ENCODE data around the gene PRDM11.

DNA sequence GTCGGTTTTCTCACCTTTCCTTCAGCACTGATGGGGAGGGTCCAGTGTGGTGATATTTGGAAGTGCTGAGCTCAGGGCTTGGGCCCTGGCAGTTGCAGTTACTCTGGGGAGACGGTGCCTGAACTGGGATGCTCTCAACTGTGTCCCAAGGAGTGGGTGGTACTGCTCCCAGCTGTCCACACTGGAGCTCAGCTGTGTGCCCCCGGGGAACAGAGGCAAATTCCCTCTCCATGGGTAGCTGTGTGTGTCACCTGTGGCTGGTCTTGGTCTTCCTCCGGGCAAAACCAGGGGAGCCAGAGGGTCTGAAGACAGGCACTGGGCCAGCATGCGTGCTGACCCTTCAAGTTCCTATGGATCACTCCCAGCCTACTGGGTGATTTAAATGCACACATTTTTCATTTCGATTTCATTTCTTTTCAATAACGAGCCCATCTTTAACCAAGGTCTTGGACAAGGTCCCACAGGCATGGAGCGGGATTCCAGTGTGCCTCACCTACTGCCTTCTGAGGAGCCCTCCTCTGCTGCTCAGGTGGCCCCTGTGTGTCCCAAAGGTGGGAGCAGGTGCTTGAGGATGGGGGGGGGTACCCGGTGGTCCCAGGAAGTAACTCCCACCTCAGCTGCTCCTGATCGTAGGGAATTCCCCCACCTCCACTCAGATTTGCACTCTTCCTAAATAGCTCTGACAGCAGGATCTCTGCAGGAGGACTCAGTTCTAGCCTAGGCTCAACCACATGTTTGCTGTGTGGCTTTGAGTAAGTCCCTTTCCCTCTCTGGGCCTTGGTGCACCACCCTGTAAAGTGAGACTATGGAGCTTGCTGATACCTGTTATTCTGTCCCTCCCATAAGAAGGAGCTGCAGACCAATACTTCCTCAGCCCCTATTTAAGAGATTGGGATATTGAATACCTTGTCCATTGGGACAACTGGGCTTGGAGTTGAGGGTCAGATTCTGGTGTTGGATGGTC, 16.8 kb downstream of the PRDM11 start:
- TF ChIP-seq, protein P1, sequence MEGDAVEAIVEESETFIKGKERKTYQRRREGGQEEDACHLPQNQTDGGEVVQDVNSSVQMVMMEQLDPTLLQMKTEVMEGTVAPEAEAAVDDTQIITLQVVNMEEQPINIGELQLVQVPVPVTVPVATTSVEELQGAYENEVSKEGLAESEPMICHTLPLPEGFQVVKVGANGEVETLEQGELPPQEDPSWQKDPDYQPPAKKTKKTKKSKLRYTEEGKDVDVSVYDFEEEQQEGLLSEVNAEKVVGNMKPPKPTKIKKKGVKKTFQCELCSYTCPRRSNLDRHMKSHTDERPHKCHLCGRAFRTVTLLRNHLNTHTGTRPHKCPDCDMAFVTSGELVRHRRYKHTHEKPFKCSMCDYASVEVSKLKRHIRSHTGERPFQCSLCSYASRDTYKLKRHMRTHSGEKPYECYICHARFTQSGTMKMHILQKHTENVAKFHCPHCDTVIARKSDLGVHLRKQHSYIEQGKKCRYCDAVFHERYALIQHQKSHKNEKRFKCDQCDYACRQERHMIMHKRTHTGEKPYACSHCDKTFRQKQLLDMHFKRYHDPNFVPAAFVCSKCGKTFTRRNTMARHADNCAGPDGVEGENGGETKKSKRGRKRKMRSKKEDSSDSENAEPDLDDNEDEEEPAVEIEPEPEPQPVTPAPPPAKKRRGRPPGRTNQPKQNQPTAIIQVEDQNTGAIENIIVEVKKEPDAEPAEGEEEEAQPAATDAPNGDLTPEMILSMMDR (IDR thresholded peaks at IDR 0.05): no peak
- TF ChIP-seq POLR2A (IDR thresholded peaks at IDR 0.05): no peak

Measured in body of pancreas (tissue), 4 donors.